ENCODE data around the gene CFAP69. TPM values are rescaled to one million over a fixed set of nuclear protein-coding genes. Genes with fewer than 3 reads are reported as not detected.
"Not testable (repeated sequence)": the region's sequence is repeated elsewhere in the genome, so short reads cannot be mapped to it uniquely, and the experiment has no call there.

Gene CFAP69
- polyA plus RNA-seq, 6 donors from 2014 or later = not detected

DNA sequence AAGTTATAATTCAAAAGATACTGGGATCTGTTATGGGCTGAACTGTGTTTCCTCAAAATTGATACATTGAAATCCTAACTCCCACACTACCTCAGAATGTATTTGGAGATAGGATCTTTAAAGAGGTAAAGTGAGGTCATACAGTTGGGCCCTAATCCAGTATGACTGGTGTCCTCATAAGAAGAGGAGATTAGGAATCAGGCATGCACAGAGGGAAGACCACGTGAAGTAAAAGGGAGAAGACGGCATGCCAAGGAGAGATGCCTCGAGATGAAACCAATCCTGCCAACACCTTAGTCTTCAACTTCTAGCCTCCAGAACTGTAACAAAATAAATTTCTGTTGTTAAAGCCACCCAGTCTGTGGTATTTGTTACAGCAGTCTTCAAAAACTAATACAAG, 5.9 kb upstream of the CFAP69 start:
- Mint-ChIP-seq H3K27ac (peak overlapping the region in 1 of 6 donors; percentile 20), H3K27me3 (peaks cover 10 to 29% (median 25%) of the 10 kb centered on the region in 3 donors), H3K4me3 (no peak overlapping the region), H3K4me1 (peaks cover under 1 to 4% (median 2%) of the 10 kb centered on the region in 3 donors), H3K36me3 (no peaks in the 10 kb centered on the region), H3K9me3 (no peaks in the 10 kb centered on the region)
- DNase-seq = no peak
- ATAC-seq (ENCODE audit: low read depth in 2 of 2) = no peak

DNA sequence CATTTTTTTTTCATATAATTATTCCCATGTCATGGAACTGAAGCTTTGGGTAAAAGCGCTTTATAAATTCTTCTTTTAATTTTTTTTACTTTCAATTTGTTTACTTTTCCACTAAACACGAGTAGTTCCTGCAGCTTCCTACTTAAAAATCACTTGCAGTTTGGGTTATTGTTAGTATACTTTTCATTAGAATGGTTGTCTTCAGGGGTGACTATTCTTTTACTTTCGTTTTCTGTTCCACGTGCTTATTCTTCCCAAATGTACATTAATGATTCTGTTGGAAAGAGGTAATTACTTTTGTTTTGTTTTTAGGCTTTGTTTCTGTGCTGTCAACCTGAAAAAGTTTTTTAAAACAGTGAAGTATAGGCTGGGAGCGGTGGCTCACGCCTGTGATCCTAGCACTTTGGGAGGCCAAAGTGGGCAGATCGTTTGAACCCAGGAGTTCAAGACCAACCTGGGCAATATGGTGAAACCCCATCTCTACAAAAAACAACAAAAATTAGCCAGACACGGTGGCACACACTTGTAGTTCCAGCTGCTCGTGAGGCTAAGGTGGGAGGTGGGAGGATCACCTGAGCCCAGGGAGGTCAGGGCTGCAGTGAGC, 5.2 kb upstream of the CFAP69 start:
- DNase-seq (no peak), ATAC-seq (ENCODE audit: low read depth in 2 of 2) (no peak)
- Mint-ChIP-seq H3K4me1 (peaks cover 5 to 10% (median 9%) of the 10 kb centered on the region in 3 donors), H3K27me3 (peaks cover 13 to 35% (median 31%) of the 10 kb centered on the region in 3 donors), H3K36me3 (no peaks in the 10 kb centered on the region), H3K27ac (no peak overlapping the region), H3K4me3 (no peak overlapping the region), H3K9me3 (no peaks in the 10 kb centered on the region)

- peak overlapping the region in 1 of 6 donors; percentile 9 for H3K27ac Mint-ChIP-seq
- H3K4me3 Mint-ChIP-seq = peak overlapping the region in 1 of 8 donors; percentile 20
Measured at GRCh38 chr7:90242369-90243168, 2.4 kb upstream of the CFAP69 start.

GRCh38 chr7:90243556-90243955, 1.4 kb upstream of the CFAP69 start:
- Mint-ChIP-seq H3K4me1 (peaks cover 13 to 26% (median 23%) of the 10 kb centered on the region in 3 donors), H3K9me3 (no peaks in the 10 kb centered on the region), H3K4me3 (peak overlapping the region in 7 of 8 donors; percentile 8 to 96 (median 52)), H3K27me3 (peaks cover 35 to 49% (median 43%) of the 10 kb centered on the region in 3 donors), H3K27ac (no peak overlapping the region), H3K36me3 (no peaks in the 10 kb centered on the region)
- ATAC-seq (ENCODE audit: low read depth in 2 of 2) (no peak), DNase-seq (no peak)

More at GRCh38 chr7:90242369-90243168, 2.4 kb upstream of the CFAP69 start:
- Mint-ChIP-seq H3K27me3 (peaks cover 35 to 49% (median 43%) of the 10 kb centered on the region in 3 donors), H3K36me3 (no peaks in the 10 kb centered on the region), H3K4me1 (peaks cover 13 to 26% (median 23%) of the 10 kb centered on the region in 3 donors), H3K9me3 (no peaks in the 10 kb centered on the region)
- DNase-seq = no peak
- ATAC-seq (ENCODE audit: low read depth in 2 of 2) = no peak

DNA sequence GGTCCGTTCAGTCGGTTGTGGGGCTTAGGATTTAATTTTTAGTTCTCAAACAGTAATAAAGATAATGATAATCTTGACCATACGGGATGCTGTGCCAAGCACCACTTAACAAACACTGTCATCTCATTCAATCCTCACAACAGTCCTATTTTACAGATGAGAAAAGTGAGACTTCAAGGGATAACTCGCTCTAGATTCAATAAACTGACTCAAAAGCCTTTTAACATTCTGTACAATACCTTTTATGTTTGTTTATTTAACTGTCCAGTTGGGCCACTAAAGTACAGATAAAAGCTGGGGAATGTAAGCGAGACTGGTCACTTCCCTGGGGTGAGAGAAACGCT, 437 bp upstream of the CFAP69 start:
- peaks cover 0 to 8% of the 10 kb centered on the region in 2 donors for H3K36me3 Mint-ChIP-seq

DNA sequence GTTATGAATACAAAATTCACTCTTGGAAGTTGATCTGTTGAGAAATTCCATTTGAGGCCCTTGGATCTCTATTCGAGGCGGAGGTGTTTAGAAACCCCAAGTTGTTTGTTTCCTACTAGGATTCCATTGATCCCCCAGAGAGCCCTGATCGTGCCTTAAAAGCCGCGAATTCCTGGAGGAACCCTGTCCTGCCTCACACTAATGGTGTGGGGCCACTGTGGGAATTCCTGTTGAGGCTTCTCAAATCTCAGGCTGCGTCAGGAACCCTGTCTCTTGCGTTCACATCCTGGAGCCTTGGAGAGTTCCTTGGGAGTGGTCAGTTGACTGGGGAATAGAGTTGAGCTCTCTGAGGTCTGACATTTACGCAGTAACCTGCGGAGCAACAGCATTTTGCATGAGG, 1.2 kb downstream of the CFAP69 start:
- H3K27me3 Mint-ChIP-seq = peaks cover 44 to 62% (median 52%) of the 10 kb centered on the region in 3 donors
- DNase-seq (no peak), ATAC-seq (ENCODE audit: low read depth in 2 of 2) (no peak)
- peaks cover 17 to 26% (median 23%) of the 10 kb centered on the region in 3 donors for H3K4me1 Mint-ChIP-seq
- H3K27ac Mint-ChIP-seq = peak overlapping the region in 1 of 6 donors; percentile 83
- peaks cover 0 to 8% of the 10 kb centered on the region in 2 donors for H3K36me3 Mint-ChIP-seq
- H3K4me3 Mint-ChIP-seq = peak overlapping the region in 7 of 8 donors; percentile 21 to 96 (median 91)
- peaks cover 0 to 7% (median 0%) of the 10 kb centered on the region in 7 donors for H3K9me3 Mint-ChIP-seq

More for the DNA sequence above, 437 bp upstream of the CFAP69 start:
- Mint-ChIP-seq H3K4me3 (peak overlapping the region; percentile 76 to 96 (median 92)), H3K4me1 (peaks cover 17 to 26% (median 23%) of the 10 kb centered on the region in 3 donors), H3K9me3 (peaks cover 0 to 5% (median 0%) of the 10 kb centered on the region in 7 donors), H3K27ac (peak overlapping the region in 3 of 6 donors; percentile 58 to 86 (median 83)), H3K27me3 (peaks cover 38 to 49% (median 43%) of the 10 kb centered on the region in 3 donors)
- ATAC-seq (ENCODE audit: low read depth in 2 of 2) (no peak), DNase-seq (no peak)

DNA sequence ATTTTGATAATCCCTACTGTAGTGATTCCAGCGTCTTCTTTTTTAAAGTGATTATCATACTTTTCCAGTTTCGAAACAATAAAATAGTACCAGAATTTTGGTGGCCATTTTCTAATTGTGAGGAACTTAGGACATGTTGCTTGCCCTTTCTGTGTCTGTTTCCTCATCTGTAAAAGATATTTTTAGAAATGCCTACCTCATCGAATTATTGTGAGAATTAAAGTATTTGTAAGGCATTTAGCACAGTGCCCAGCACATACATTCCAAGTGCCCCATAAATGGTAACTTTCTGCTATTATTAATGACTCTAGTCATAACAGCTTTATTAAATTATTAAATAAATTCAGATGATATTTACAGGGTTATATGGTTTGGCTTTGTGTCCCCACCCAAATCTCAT, 3.7 kb downstream of the CFAP69 start:
- peaks cover 17 to 26% (median 23%) of the 10 kb centered on the region in 3 donors for H3K4me1 Mint-ChIP-seq
- peaks cover 37 to 45% (median 39%) of the 10 kb centered on the region in 3 donors for H3K27me3 Mint-ChIP-seq
- no peak for ATAC-seq (ENCODE audit: low read depth in 2 of 2)
- peaks cover 0 to 7% (median 0%) of the 10 kb centered on the region in 7 donors for H3K9me3 Mint-ChIP-seq
- H3K27ac Mint-ChIP-seq = no peak overlapping the region
- H3K36me3 Mint-ChIP-seq = peaks cover 0 to 8% of the 10 kb centered on the region in 2 donors
- DNase-seq = no peak
- peak overlapping the region in 1 of 8 donors; percentile 67 for H3K4me3 Mint-ChIP-seq

GRCh38 chr7:90250601-90251303, 5.8 kb downstream of the CFAP69 start:
- Mint-ChIP-seq H3K27ac (no peak overlapping the region), H3K27me3 (peaks cover 37 to 44% (median 41%) of the 10 kb centered on the region in 3 donors), H3K4me1 (peaks cover 4 to 7% (median 6%) of the 10 kb centered on the region in 3 donors), H3K4me3 (no peak overlapping the region), H3K9me3 (peaks cover 0 to 9% (median 4%) of the 10 kb centered on the region in 7 donors), H3K36me3 (peaks cover 0 to 8% of the 10 kb centered on the region in 2 donors)
- ATAC-seq (ENCODE audit: low read depth in 2 of 2) (no peak), DNase-seq (no peak)

DNA sequence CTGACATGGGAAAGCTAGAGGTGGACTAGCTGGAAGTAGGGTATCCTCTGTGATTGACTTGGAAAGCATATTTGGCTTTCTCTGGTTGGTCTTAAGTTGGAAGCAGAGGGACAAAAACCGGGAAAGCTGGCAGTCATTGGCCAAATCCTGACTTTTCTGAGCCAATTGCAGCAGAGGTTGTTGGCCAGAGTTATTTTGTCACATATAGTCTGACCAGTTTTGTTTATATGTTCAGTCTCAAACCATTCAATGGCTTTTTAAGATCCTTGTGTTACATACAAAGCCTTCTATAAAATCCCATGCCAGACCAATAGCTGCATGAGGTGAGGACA, 6.3 kb downstream of the CFAP69 start:
- Mint-ChIP-seq H3K9me3 (peaks cover 0 to 12% (median 8%) of the 10 kb centered on the region in 7 donors), H3K27ac (no peak overlapping the region), H3K27me3 (peaks cover 32 to 44% (median 41%) of the 10 kb centered on the region in 3 donors)

GRCh38 chr7:90256011-90256410, 11.0 kb downstream of the CFAP69 start:
- not testable (repeated sequence) for DNase-seq; ATAC-seq (ENCODE audit: low read depth in 2 of 2); H3K36me3 Mint-ChIP-seq; H3K9me3 Mint-ChIP-seq; H3K27ac Mint-ChIP-seq; H3K4me1 Mint-ChIP-seq
- Mint-ChIP-seq H3K4me3 (peak overlapping the region in 1 of 8 donors; percentile 58), H3K27me3 (peaks cover 15 to 40% (median 38%) of the 10 kb centered on the region in 3 donors)

More for the DNA sequence above, 6.3 kb downstream of the CFAP69 start:
- peaks cover 0 to 8% of the 10 kb centered on the region in 2 donors for H3K36me3 Mint-ChIP-seq
- ATAC-seq (ENCODE audit: low read depth in 2 of 2) (no peak), DNase-seq (no peak)
- H3K4me3 Mint-ChIP-seq = no peak overlapping the region
- H3K4me1 Mint-ChIP-seq = peaks cover 0 to 4% (median 2%) of the 10 kb centered on the region in 3 donors

DNA sequence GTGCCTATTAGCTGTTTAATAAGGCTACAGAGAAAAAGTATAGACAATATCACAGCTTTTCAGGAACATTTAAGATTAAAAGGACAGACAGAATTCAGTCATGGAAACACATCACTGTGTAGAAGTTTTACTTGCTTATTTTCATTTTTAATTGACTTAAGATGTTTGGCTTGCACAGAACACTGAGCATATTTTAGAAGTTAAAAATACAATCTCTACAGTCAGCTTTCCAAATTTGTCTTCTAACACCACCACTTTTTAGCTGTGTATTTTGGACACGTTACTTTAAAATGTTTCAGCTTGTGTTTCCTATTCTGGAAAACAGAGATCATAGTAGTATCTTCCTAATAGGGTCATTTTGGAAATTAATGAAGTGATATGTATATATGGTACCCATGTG, 11.8 kb downstream of the CFAP69 start:
- Mint-ChIP-seq H3K27me3 (peaks cover 15 to 37% (median 36%) of the 10 kb centered on the region in 3 donors), H3K4me3 (no peak overlapping the region), H3K36me3 (no peaks in the 10 kb centered on the region), H3K27ac (no peak overlapping the region), H3K9me3 (peaks cover 0 to 9% (median 4%) of the 10 kb centered on the region in 7 donors), H3K4me1 (no peaks in the 10 kb centered on the region)
- ATAC-seq (ENCODE audit: low read depth in 2 of 2) (no peak), DNase-seq (no peak)

GRCh38 chr7:90261441-90261840, 16.5 kb downstream of the CFAP69 start:
- Mint-ChIP-seq H3K4me3 (no peak overlapping the region), H3K9me3 (peaks cover 0 to 2% (median 0%) of the 10 kb centered on the region in 7 donors), H3K36me3 (no peaks in the 10 kb centered on the region), H3K4me1 (no peaks in the 10 kb centered on the region), H3K27ac (no peak overlapping the region), H3K27me3 (peaks cover 3 to 16% (median 7%) of the 10 kb centered on the region in 3 donors)
- ATAC-seq (ENCODE audit: low read depth in 2 of 2) (no peak), DNase-seq (no peak)

DNA sequence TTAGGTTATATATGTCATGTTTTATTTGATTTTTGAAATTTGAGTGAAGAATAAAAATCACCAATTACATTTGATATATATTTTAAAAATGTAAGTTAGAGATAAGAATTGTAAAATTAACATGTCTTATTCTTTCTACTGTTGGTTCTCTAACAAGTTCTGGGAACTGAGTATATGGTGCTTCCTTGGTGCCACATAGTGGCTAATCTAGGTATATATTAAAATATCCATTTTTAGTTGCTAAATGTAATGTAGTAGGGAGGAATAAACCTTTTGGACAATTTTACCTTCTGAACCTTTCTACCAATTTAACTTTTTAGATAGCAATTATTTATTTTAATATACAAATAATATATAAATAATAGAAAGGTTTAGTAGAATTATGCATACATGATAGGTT, 17.5 kb downstream of the CFAP69 start:
- ATAC-seq (ENCODE audit: low read depth in 2 of 2) = peak; percentile 41 to 47
- no peaks in the 10 kb centered on the region for H3K4me1 Mint-ChIP-seq
- no peaks in the 10 kb centered on the region for H3K36me3 Mint-ChIP-seq
- H3K27me3 Mint-ChIP-seq = peaks cover 7 to 17% (median 7%) of the 10 kb centered on the region in 3 donors
- DNase-seq = no peak
- no peak overlapping the region for H3K4me3 Mint-ChIP-seq
- peaks cover 0 to 2% (median 0%) of the 10 kb centered on the region in 7 donors for H3K9me3 Mint-ChIP-seq
- no peak overlapping the region for H3K27ac Mint-ChIP-seq
